GM21515 (cell line): ENCODE results near the gene RAD51C.
"Not testable (repeated sequence)": the region's sequence is repeated elsewhere in the genome, so short reads cannot be mapped to it uniquely, and the experiment has no call there.

Experiments used
- ATAC-seq: cut with Tn5 transposase; IDR thresholded peaks from one replicate; pipeline ENCODE4 v1.9.1; 2021; ENCODE audit not compliant: unreplicated experiment

RAD51C gene

GRCh38 chr17:58734040-58734439, 41.6 kb downstream of the RAD51C start:
- ATAC-seq = no peak

DNA sequence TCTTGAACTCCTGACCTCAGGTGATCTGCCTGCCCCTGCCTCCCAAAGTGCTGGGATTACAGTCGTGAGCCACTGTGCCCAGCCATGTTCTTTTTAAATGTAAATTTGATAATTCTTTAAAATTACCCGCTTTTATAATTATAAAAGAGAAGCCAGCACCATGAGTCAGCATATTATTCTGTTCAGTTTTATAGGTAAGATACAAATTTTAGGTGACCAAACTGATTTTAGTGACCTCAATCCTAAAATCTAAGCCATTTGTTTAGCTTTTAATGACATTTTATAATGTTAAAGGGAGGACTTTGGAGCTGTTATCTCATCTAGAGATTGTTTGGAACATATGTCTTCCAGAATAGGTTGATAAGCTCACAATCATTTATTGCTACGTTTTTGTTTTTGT, 42.4 kb downstream of the RAD51C start:
- no peak for ATAC-seq

- ATAC-seq = no peak
These were observed 48.8 kb downstream of the RAD51C start for GRCh38 chr17:58741121-58741625.

DNA sequence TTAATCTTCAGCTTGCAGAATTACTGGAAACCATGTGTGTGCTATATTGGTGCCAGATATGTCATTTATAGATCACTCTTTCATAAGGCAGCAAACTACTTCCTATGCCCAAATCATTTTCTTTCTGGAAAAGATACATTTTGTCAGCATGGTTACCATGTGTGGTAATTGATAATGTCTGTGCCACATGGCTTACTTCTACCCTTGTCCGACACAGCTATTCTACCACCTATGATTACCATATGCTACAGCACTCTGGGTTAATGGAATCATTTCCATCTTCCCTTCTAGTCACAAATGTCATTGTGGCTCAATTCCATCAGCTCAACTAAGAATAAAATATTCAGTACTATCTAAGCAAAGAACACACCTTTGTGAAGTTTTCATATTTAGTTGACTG, 55.3 kb downstream of the RAD51C start:
- ATAC-seq = no peak

DNA sequence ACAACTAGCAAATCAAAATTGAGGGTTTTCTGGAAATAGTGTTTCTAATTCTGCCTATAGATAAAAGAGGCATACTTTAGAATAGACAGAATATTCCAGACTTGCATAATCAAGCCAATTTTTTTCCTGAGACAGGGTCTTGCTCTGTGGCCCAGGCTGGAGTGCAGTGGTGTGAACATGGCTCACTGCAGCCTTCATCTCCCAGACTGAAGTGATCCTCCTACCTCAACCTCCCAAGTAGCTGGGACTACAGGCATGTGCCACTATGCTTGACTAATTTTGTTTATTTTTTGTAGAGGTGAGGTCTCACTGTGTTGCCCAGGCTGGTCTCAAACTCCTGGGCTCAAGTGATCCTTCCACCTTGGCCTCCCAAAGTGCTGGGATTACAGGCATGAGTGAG, 57.2 kb downstream of the RAD51C start:
- ATAC-seq = not testable (repeated sequence)

DNA sequence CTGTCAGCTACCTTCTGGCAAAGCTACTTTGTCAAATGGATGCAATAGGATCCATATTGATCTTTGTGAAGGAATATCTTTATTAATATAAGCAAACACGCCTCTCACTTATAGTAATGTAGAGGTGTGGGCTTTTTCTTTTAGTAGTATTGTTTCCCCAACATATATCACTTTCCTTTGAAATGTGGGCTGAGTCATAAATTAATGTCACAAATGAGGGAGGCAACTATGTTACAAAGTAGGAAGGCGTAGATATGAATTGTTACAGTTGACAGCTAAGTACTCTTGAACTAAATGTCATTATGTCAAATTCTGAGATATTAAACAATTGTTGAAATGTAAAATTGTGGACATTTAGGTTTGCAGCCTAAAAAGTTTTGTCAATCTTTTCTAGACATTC, 60.6 kb downstream of the RAD51C start:
- ATAC-seq = no peak

GRCh38 chr17:58755269-58755576, 62.8 kb downstream of the RAD51C start:
- ATAC-seq = no peak

GRCh38 chr17:58755577-58756245, 63.3 kb downstream of the RAD51C start, which contains the start of gene PPM1E:
Gene PPM1E, plus strand, starts transcription at chr17:58755854.
- ATAC-seq = no peak

GRCh38 chr17:58756246-58757161, 64.1 kb downstream of the RAD51C start:
- no peak for ATAC-seq

- ATAC-seq = no peak
These were observed 64.8 kb downstream of the RAD51C start for GRCh38 chr17:58757162-58757613.

DNA sequence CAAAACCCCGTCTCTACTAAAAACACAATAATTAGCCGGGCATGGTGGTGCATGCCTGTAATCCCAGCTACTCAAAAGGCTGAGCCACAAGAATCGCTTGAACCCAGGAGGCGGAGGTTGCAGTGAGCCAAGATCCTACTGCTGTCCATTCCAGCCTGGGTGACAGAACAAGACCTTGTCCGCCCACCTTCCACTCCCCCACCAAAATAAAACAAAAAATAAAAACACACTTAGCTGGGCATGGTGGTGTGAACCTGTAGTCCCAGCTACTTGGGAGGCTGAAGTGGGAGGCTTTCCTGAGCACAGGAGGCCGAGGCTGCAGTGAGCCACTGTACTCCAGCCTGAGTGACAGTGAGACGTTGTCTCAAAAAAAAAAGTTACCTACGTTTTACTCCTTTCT, 66.5 kb downstream of the RAD51C start:
- ATAC-seq = no peak

DNA sequence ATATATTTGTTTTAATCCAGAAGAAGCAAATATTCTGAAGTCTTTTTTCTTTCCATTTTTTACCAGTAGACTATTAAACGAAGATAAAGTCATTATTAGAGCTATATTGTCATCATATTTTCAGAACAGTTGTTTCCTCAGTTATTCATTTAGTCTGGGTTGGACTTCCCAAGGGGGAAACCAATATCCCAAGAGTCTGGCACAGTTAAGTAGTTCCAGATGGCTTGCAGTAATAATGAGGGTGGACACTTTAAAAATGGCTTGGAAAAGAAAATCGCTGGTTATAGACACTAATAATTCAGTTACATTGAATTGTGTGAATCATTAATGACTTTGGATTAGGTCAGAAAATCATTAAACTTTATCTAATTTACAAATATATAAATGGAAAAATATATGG, 67.1 kb downstream of the RAD51C start:
- no peak for ATAC-seq

DNA sequence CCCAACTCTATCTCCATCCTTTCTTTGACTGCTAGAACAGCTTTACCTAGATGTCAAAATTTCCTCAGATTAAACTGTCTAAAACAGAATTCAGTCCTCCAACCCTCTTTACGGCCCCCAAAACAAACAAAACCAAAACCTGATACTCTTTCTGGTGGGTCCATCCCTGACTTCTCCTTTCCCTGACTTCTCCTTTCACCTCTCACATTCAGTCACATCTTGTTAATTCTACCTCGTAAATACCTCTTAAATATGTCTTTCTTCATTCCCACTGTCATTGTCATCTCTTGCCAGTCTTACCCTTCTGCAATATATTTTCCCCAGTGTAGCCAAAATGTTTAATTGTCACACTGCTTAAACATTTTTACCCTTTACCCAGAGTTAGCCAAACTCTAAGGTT, 67.8 kb downstream of the RAD51C start:
- ATAC-seq = no peak

- no peak for ATAC-seq
These were observed 70.9 kb downstream of the RAD51C start for GRCh38 chr17:58763263-58763662.

- ATAC-seq = no peak
These were observed 72.0 kb downstream of the RAD51C start for GRCh38 chr17:58764373-58764772.

DNA sequence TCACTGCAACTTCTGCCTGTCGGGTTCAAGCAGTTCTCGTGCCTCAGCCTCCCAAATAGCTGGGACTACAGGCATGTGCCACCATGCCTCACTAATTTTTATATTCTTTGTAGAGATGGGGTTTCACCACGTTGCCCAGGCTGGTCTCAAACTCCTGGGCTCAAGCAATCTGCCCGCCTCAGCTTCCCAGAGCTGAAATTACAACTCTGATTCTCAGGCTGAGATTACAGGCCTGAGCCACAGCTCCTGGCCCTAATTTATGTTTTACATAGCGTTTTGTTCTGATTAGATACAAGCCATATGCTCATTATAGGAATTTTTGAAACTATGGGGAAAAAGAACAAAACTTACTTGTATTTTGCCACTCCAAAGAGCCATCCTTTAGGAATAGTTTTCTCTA, 86.1 kb downstream of the RAD51C start:
- not testable (repeated sequence) for ATAC-seq

GRCh38 chr17:58779446-58779845, 87.0 kb downstream of the RAD51C start:
- no peak for ATAC-seq

DNA sequence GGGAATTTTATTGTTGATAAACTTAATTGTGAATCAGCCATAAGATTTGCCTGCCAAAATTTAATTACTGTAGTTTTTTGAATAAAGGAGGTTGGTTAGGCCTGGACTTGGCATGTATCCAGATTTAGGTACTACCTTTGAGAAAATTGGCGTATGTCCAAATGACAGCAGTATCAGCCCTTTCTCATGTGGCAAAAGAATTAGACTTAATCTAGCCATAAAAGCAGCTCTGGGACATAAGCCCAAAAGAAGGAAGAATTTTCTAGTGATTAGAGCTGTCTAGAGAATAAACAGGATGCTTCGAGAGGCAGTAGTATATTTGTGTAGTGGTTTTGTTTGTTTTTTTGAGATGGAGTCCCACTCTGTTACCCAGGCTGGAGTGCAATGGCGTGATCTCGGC, 91.0 kb downstream of the RAD51C start:
- no peak for ATAC-seq

DNA sequence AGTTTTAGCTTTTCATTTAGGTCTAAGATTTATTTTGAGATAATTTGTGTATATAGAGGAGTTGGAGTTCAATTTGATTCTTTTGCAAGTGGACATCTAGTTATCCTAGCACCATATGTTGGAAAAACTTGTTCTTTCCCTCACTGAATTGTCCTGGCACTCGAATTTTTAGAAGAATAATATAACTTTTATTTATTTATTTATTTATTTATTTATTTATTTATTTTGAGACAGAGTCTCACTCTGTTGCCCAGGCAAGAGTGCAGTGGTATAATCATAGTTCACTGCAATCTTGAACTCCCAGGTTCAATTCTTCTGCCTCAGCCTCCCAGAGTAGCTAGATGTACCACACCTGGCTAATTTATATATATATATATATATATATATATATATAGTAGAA, 92.7 kb downstream of the RAD51C start:
- ATAC-seq = no peak
